Activated CD4-positive, alpha-beta T cell treated with anti-CD3 and anti-CD28 coated beads, Interleukin-2, Interleukin-4, amounts not matched to agents 100 ng/mL and 50 ng/mL, durations not matched to agents 16 hours and 8 hours (primary cell): ENCODE results near the gene CDH20.

ENCODE experiments used
- DNase-seq: peaks from one replicate; pipeline ENCODE4 v3.0.0-alpha.2; 2020; ENCODE audit warnings: low spot score

Gene CDH20

GRCh38 chr18:61578846-61579245, 245.6 kb downstream of the CDH20 start:
- DNase-seq: no peak

GRCh38 chr18:61579581-61579980, 246.4 kb downstream of the CDH20 start:
- DNase-seq: no peak

- no peak for DNase-seq
Observed at GRCh38 chr18:61580046-61580445, 246.8 kb downstream of the CDH20 start.

GRCh38 chr18:61581578-61582201, 248.5 kb downstream of the CDH20 start:
- peak; percentile 51 for DNase-seq

GRCh38 chr18:61582202-61582710, 249.0 kb downstream of the CDH20 start:
- DNase-seq: no peak

- DNase-seq: no peak
Observed at GRCh38 chr18:61583548-61583947, 250.3 kb downstream of the CDH20 start.

- no peak for DNase-seq
Observed at GRCh38 chr18:61587865-61588264, 254.6 kb downstream of the CDH20 start.

GRCh38 chr18:61589053-61589723, 256.0 kb downstream of the CDH20 start:
- DNase-seq: no peak

GRCh38 chr18:61589724-61590065, 256.5 kb downstream of the CDH20 start:
- no peak for DNase-seq

GRCh38 chr18:61591253-61591652, 258.0 kb downstream of the CDH20 start:
- DNase-seq: no peak

- DNase-seq: no peak
Observed at GRCh38 chr18:61595615-61596251, 262.5 kb downstream of the CDH20 start.

- DNase-seq: no peak
Observed at GRCh38 chr18:61596296-61596695, 263.1 kb downstream of the CDH20 start.

GRCh38 chr18:61597316-61597715, 264.1 kb downstream of the CDH20 start:
- DNase-seq: no peak

- DNase-seq: no peak
Observed at GRCh38 chr18:61600422-61600821, 267.2 kb downstream of the CDH20 start.

- DNase-seq: no peak
Observed at GRCh38 chr18:61602836-61603235, 269.6 kb downstream of the CDH20 start.
